ENCODE data around the gene GFM1. TPM values are rescaled to one million over a fixed set of nuclear protein-coding genes. Genes with fewer than 3 reads are reported as not detected.
"Not testable (repeated sequence)": the region's sequence is repeated elsewhere in the genome, so short reads cannot be mapped to it uniquely, and the experiment has no call there.

The GFM1 gene
- total RNA-seq, 2 experiments from 2014 or later: 34.7 to 38.9 TPM

DNA sequence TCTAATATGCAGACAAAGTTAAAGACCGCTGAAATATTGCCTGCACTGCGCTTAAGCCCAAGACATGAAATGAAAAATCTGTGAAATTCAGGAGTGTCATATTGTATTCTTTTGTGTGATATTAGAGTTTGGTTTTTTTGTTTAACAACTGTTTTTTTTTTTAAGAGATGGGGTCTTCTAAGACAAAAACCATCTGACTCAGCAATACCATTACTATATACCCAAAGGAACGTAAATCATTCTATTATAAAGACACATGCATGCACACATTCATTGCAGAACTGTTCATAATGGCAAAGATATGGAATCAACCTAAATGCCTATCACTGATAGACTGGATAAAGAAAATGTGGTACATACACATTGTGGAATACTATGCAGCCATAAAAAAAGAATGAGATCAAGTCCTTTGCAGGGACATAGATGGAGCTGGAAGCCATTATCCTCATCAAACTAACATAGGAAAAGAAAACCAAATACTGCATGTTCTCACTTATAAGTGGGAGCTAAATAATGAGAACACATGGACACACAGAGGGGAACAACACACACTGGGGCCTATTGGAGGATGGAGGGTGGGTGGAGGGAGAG, 49.6 kb downstream of the GFM1 start:
- H3K27me3 Mint-ChIP-seq; ATAC-seq (ENCODE audit: low read depth); H3K9me3 Mint-ChIP-seq; DNase-seq; POLR2A ChIA-PET; H3K4me3 Mint-ChIP-seq; H3K27ac Mint-ChIP-seq; H3K4me1 Mint-ChIP-seq: not testable (repeated sequence)
- H3K36me3 Mint-ChIP-seq: peaks cover 35% of the 10 kb centered on the region

DNA sequence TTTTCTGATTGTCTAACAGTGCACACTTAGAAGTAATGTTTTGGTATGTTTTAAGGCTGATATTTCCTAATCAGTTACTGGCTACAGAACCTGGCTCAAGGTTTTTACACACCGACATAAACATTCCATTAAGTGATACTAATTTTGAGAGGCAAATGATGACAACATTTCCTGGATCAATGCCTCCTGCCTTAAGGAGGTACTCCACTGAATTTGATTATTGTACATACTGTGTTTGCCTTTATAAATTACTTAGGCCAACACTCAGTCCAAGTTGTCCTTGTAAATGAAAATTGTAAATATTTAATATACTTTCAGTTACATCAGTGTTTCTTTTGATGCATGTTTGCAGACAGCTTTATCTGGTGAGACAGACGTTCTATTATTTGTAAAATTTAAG, 52.3 kb downstream of the GFM1 start:
- POLR2A ChIA-PET: no interaction called here
- peaks cover 26% of the 10 kb centered on the region for H3K36me3 Mint-ChIP-seq
- H3K4me1 Mint-ChIP-seq: peaks cover 2% of the 10 kb centered on the region
- no peaks in the 10 kb centered on the region for H3K9me3 Mint-ChIP-seq
- no peak overlapping the region for H3K4me3 Mint-ChIP-seq
- DNase-seq (no peak), ATAC-seq (ENCODE audit: low read depth) (no peak)
- H3K27me3 Mint-ChIP-seq: no peaks in the 10 kb centered on the region
- H3K27ac Mint-ChIP-seq: no peak overlapping the region

DNA sequence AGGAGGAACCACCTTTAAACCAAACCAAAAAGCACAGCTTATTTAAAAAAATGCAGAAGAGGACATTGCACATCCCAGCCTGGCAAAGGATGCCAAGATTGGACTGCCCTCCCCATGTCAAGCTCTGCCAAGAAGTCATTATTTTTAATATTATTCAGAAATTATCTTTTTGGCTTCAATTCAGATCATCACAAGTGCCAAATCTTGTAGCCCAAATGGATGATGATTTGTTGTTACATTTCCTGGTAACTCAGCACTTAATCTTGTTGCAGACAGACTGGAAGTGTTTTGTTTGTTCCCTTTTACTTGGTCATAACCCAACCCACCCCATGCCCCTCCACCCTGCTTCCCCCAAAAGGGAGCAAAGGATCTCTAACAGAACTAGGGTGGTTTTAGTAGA, 56.2 kb downstream of the GFM1 start:
- no peaks in the 10 kb centered on the region for H3K9me3 Mint-ChIP-seq
- no peak for ATAC-seq (ENCODE audit: low read depth)
- DNase-seq: no peak
- H3K4me3 Mint-ChIP-seq: no peak overlapping the region
- POLR2A ChIA-PET: no interaction called here
- H3K27me3 Mint-ChIP-seq: no peaks in the 10 kb centered on the region
- no peak overlapping the region for H3K27ac Mint-ChIP-seq
- peaks cover 16% of the 10 kb centered on the region for H3K36me3 Mint-ChIP-seq
- H3K4me1 Mint-ChIP-seq: peaks cover 11% of the 10 kb centered on the region

DNA sequence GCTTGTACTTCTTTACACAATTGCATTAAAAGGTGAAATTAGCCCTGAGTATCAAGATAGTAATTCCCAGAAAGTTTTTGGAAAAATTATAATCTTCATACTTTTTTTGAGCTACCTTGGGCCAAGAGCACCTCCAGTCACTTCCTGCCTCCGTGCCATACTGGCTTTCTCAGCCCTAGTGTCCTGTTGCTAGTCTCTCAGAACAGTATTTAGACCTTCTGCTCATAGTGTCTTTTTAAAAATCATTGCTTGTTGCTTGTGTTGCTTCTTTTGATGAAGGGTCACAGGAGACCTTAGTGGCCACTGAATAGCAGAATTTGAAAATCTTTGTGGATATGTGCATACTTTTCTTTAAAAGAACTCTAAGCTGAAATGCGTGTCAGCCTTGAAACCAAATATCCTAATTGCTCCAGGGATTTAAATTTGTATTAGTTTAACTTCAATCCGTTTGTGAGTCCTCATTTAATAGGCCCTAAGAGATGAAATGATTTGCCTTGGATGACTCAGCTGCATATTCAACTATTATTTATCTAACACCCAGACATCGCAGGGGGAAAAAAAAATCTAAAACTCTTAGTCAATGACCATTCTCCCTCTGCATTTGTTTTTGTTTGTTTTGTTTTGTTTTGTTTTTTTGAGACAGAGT, 57.2 kb downstream of the GFM1 start:
- no peak overlapping the region for H3K27ac Mint-ChIP-seq
- POLR2A ChIA-PET: no interaction called here

DNA sequence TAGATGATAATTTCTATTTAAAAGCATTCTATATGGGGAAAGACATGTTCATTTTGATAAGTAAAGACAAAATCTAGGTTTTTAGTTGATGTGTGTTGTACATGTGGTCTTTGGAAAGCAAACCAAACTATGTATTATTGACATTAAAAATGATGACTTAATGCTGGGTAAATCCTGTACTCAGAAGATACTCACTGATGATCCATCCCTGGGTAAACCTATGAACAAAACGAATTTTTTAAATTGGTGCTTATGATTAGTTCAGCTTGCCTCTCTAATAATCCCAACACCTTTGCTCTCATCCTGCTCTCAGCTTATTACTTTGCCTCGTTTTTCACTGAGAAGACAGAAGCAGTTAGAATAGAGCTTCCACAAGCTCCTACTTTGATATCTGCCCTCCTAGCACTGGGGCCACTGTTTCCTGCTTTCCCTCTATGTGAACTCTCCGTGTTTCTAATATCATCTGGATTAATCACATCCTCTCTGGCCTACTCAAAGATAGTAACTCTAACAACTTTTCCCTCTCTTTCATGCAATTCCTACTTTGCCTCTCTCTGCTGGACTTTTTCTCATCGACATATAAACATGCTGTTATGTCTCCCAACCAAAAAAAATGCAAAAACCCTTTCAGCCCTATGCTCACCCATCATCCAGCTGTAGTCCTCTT, 58.6 kb downstream of the GFM1 start:
- Mint-ChIP-seq H3K9me3 (no peaks in the 10 kb centered on the region), H3K27ac (no peak overlapping the region), H3K36me3 (peaks cover 19% of the 10 kb centered on the region), H3K4me3 (no peak overlapping the region), H3K27me3 (no peaks in the 10 kb centered on the region), H3K4me1 (peaks cover 11% of the 10 kb centered on the region)
- POLR2A ChIA-PET: no interaction called here
- DNase-seq: no peak
- ATAC-seq (ENCODE audit: low read depth): no peak

More for the DNA sequence above, 57.2 kb downstream of the GFM1 start:
- H3K36me3 Mint-ChIP-seq: peaks cover 16% of the 10 kb centered on the region
- H3K9me3 Mint-ChIP-seq: no peaks in the 10 kb centered on the region
- H3K27me3 Mint-ChIP-seq: no peaks in the 10 kb centered on the region
- ATAC-seq (ENCODE audit: low read depth) (no peak), DNase-seq (no peak)
- peaks cover 11% of the 10 kb centered on the region for H3K4me1 Mint-ChIP-seq
- H3K4me3 Mint-ChIP-seq: no peak overlapping the region

DNA sequence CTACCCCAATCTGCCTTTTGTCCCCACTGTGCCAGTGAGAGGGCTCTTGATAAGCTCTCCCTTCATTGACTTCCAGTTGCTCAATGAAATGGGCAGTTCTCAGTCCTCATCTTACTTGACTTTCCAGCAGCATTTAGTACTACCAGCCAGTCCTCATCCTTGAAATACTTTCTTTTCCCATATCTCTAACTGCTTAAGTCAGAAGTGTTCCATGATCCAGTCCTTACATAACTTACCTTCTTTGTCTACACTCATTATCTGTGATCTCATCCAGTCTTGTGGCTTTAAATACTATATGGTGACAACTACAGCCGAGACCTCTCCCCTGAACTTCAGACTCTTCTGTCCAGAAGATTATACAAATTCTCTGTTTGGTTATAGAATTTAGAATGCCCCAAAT, 59.2 kb downstream of the GFM1 start:
- H3K27ac Mint-ChIP-seq: no peak overlapping the region
- H3K36me3 Mint-ChIP-seq: peaks cover 22% of the 10 kb centered on the region

DNA sequence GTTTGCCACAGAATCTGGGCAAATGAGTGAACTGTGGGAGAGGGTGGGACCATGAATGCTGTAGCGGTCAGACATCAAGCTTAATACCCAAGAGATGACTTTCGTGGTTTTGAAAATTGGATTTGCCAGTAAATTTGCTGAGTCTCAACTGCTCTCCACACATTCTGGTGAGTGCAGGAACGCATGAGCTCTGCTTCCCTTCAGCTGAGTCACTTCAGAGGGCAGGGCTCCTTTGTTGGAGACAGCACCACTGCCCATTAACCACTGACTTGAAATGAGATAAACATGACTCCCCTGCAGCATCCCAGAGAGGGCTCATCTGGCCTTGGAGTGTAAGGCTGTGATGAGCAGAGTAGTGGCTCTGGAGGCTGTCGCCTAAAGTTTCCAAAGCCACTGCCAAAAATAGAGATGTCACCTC, 65.3 kb downstream of the GFM1 start:
- no peak for DNase-seq
- ATAC-seq (ENCODE audit: low read depth): no peak
- Mint-ChIP-seq H3K4me1 (peaks cover 17% of the 10 kb centered on the region), H3K36me3 (peaks cover 17% of the 10 kb centered on the region), H3K9me3 (no peaks in the 10 kb centered on the region), H3K27me3 (no peaks in the 10 kb centered on the region), H3K27ac (no peak overlapping the region), H3K4me3 (no peak overlapping the region)
- POLR2A ChIA-PET: no interaction called here

More for the DNA sequence above, 59.2 kb downstream of the GFM1 start:
- Mint-ChIP-seq H3K27me3 (no peaks in the 10 kb centered on the region), H3K4me1 (peaks cover 11% of the 10 kb centered on the region), H3K4me3 (no peak overlapping the region), H3K9me3 (no peaks in the 10 kb centered on the region)
- ATAC-seq (ENCODE audit: low read depth) (no peak), DNase-seq (no peak)
- POLR2A ChIA-PET: no interaction called here

DNA sequence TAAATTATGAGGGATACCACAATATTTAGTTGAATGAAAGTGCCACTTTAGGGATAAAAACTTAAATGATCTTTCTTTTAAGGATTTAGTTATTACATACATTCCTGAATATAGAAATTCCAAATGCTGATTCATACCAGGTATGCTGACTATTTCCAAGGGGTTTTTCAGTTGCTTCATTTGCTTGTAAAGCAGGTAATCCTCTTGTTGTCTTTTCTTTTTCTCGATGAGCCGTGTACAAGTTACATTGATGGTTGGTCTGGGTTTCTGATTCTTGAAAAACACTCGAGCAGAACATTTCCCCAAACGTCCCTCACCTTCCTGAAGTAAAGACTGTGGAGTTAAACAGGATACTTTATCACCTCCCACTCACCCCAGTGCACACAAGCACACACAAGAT, 66.3 kb downstream of the GFM1 start:
- POLR2A ChIA-PET: no interaction called here

DNA sequence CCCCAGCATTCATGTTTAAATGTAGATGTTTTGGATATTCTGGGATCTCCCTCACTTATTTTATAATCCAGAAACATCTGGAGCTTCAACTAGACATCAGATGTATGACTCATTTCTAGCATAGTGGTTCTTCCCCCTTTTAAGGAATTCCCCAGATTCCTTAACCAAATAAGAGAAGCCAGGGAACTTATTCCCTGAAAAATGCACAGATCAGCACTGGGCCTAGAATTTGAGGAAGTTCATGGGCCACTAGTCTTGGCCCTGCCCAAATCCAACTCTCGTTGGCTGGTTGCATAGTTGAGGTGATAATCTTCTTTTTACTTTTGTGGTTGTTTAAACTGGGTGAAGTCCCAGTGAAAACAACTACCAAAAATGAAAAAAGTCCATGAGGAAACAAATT, 67.6 kb downstream of the GFM1 start:
- POLR2A ChIA-PET: interaction anchor here (0.7 kb wide), 1 partner anchor 40 kb away, joined by 4 read pairs; the partner anchor contains the start of gene LXN
- ATAC-seq (ENCODE audit: low read depth) (no peak), DNase-seq (no peak)
- H3K9me3 Mint-ChIP-seq: no peaks in the 10 kb centered on the region
- no peaks in the 10 kb centered on the region for H3K27me3 Mint-ChIP-seq
- H3K4me3 Mint-ChIP-seq: no peak overlapping the region
- H3K36me3 Mint-ChIP-seq: peaks cover 17% of the 10 kb centered on the region
- H3K4me1 Mint-ChIP-seq: peaks cover 17% of the 10 kb centered on the region
- no peak overlapping the region for H3K27ac Mint-ChIP-seq

More for the DNA sequence above, 66.3 kb downstream of the GFM1 start:
- H3K4me3 Mint-ChIP-seq: no peak overlapping the region
- H3K27me3 Mint-ChIP-seq: no peaks in the 10 kb centered on the region
- H3K9me3 Mint-ChIP-seq: no peaks in the 10 kb centered on the region
- no peak for DNase-seq
- ATAC-seq (ENCODE audit: low read depth): no peak
- H3K27ac Mint-ChIP-seq: no peak overlapping the region
- H3K4me1 Mint-ChIP-seq: peaks cover 17% of the 10 kb centered on the region
- H3K36me3 Mint-ChIP-seq: peaks cover 17% of the 10 kb centered on the region

DNA sequence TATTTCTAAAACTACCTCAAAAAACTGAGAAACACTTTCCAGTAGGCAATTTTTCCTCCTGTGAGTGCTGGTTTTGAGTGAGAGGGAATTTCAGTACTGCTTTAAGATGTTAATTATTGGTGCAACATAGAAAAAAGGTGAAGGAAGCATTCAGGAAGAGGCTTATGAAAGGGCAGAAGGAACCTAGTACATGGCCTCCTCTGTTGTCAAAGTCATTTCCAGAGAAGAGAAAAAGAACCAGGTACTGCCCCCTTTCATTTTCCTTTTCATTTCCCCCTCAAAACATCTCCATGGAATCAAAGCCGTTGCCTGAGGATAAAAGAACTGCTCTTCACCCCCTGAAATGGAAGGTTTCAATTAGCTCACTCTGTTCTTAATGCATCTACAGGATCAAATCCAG, 68.1 kb downstream of the GFM1 start:
- H3K27ac Mint-ChIP-seq: no peak overlapping the region
- no peaks in the 10 kb centered on the region for H3K27me3 Mint-ChIP-seq
- ATAC-seq (ENCODE audit: low read depth) (no peak), DNase-seq (no peak)
- H3K4me1 Mint-ChIP-seq: peaks cover 17% of the 10 kb centered on the region
- peaks cover 13% of the 10 kb centered on the region for H3K36me3 Mint-ChIP-seq
- H3K9me3 Mint-ChIP-seq: no peaks in the 10 kb centered on the region
- H3K4me3 Mint-ChIP-seq: no peak overlapping the region
- POLR2A ChIA-PET: no interaction called here

DNA sequence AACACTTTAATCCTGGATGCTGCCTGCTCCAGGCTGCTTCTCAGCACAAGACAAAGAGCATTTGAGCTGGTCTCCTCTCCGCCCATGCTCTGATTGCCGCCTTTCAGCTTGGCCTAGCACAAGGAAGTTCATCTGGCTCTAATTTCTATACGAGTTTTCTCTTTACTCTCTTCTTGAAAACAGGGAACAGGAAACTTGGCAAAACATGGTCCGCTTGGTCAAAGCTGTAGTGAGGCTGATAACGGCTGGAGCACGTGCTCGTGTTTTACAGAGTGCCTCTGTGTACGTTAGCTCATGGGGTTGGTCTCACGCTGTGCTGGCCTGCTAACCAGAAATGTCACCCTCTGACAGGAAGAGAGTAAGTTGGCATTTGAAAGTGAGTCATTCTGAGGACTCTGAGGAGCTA, 68.8 kb downstream of the GFM1 start:
- H3K9me3 Mint-ChIP-seq: no peaks in the 10 kb centered on the region
- no peak overlapping the region for H3K27ac Mint-ChIP-seq
- POLR2A ChIA-PET: no interaction called here
- ATAC-seq (ENCODE audit: low read depth) (no peak), DNase-seq (no peak)
- no peaks in the 10 kb centered on the region for H3K27me3 Mint-ChIP-seq
- no peak overlapping the region for H3K4me3 Mint-ChIP-seq
- H3K4me1 Mint-ChIP-seq: peaks cover 19% of the 10 kb centered on the region
- peaks cover 14% of the 10 kb centered on the region for H3K36me3 Mint-ChIP-seq

DNA sequence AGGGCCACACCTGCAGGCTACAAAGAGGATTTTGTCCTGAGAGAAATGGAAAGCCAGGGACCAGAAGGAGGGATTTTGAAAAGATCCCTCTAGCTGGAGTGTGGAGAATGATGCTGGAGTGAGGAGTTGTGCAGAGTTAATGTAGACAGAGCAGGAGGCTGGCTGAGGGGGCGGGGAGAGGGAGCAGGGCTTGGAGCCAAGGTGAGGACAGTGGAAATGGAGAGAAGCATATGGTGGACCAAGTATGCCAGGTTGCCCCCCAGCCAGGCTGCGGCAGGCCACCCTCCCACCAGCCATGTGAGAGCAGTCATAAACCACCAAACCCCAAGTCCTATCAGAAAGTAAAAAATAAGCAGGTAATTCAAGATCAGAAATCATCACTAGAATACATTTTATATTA, 73.2 kb downstream of the GFM1 start:
- Mint-ChIP-seq H3K36me3 (peaks cover 15% of the 10 kb centered on the region), H3K27me3 (no peaks in the 10 kb centered on the region), H3K27ac (no peak overlapping the region), H3K4me1 (peaks cover 19% of the 10 kb centered on the region), H3K4me3 (no peak overlapping the region), H3K9me3 (no peaks in the 10 kb centered on the region)
- ATAC-seq (ENCODE audit: low read depth): no peak
- POLR2A ChIA-PET: no interaction called here
- no peak for DNase-seq

DNA sequence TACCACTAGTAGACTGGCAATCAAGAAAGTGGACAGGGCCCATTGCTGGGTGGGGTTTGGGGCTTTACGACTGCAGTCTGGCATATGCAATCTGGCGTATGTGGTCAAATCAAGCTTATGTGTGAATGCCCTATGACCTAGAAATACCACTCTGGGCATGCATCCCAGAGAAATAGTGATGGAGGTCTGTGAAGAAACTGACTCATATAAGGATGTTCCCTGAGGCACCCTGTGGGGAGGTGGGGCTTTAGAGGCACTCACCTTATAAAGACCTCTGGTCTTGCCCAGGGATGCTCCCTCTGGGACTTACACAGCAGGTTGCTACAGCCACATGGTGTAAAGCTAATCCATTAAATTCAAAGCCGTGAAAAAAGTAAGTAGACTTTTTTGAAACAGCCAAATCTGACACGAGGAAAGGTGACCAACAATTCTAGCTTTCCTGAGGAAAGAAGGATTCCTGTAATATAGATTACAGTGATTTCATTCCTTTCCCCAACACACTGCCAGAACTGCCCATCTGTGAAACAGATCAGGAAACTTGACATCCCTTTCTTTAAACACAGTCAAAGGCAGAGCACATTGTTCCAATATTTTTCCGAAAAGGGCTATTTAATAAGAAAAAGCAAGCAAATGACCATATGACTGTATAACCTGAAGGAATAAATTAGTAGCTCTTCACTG, 74.3 kb downstream of the GFM1 start:
- Mint-ChIP-seq H3K27ac (no peak overlapping the region), H3K4me3 (no peak overlapping the region), H3K4me1 (peaks cover 16% of the 10 kb centered on the region), H3K27me3 (no peaks in the 10 kb centered on the region), H3K36me3 (peaks cover 18% of the 10 kb centered on the region), H3K9me3 (no peaks in the 10 kb centered on the region)
- POLR2A ChIA-PET: no interaction called here
- ATAC-seq (ENCODE audit: low read depth): no peak
- DNase-seq: no peak

DNA sequence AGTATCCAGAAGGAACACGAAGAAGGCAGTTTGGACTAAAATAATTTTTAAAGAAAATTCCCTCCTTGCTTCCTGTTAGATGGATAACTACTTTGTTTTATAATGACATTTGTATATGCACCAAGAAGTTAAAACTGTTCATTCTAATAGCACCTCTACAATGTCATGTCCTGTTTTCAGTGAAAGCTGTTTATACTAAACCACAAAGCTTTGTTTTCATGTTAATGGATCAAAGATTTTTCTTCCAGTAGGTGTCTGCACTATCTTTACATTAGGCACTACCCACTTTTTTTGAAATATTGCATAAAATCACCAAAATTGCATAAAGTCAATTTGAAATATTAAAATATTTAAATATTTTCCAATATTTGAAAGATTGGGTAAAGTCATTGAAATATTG, 77.8 kb downstream of the GFM1 start:
- no peak overlapping the region for H3K27ac Mint-ChIP-seq
- no peak for DNase-seq
- no peak overlapping the region for H3K4me3 Mint-ChIP-seq
- no peaks in the 10 kb centered on the region for H3K9me3 Mint-ChIP-seq
- no peaks in the 10 kb centered on the region for H3K27me3 Mint-ChIP-seq
- no peak for ATAC-seq (ENCODE audit: low read depth)
- H3K36me3 Mint-ChIP-seq: peaks cover 18% of the 10 kb centered on the region
- H3K4me1 Mint-ChIP-seq: peaks cover 10% of the 10 kb centered on the region
- POLR2A ChIA-PET: no interaction called here

Measured in activated naive CD8-positive, alpha-beta T cell treated with anti-CD3 and anti-CD28 coated beads, Interleukin-2, amount 10 ng/mL, durations not matched to agents 7 days and 5 days (primary cell).